HG03342 (cell line): ENCODE data around the gene VOPP1.
"Not testable (repeated sequence)": the region's sequence is repeated elsewhere in the genome, so short reads cannot be mapped to it uniquely, and the experiment has no call there.

Source experiments
- ATAC-seq: cut with Tn5 transposase; IDR thresholded peaks from one replicate; pipeline ENCODE4 v1.9.1; 2021; ENCODE audit warnings: mild to moderate bottlenecking, moderate library complexity; ENCODE audit not compliant: unreplicated experiment

Gene VOPP1, protein sequence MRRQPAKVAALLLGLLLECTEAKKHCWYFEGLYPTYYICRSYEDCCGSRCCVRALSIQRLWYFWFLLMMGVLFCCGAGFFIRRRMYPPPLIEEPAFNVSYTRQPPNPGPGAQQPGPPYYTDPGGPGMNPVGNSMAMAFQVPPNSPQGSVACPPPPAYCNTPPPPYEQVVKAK

DNA sequence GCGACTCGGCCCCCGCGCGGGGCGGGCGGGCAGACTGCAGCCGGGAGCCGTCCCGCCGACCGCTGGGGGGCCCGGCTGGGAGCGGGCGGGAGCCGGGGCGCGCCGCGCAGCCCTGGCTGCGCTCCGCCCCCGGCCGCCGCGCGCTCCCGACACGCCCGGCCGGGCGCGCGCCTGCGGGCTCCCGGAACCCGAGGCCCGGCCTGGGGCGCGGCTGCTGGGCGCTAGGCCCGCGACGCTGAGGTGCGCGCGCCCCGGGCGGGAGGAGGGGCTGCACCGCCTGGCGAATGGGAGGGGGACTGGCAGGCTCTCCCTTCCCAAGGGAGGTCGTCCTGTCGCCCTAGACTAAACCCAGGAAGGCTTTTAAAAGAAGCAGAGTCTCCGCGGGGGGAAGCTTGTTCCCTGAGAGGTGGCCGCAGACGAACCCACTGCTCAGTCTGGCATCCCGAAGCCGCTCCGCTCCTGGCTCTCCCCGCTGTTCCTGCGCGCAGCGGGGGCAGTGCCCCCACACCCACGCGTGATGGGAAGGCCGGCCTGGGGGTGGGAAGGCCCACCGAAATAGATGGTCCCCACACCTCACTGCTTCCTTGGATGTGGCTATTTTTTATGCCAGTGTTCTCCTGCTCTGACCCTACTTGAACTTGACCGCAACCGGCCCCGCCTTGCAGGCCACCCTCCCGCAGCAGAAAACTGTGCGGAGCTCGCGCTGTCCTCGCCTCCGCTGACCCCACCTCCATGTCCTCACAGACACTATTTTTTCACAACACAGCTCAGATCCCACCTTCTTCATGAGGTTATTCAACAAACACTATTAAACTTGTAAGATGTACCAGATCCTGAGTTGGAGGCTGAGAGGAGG, at the start of gene VOPP1:
VOPP1 (minus strand) TSS at position 125 of the 856 bp plus-strand sequence. CDS start 178 bp downstream, outside the sequence.
- ATAC-seq = peak; percentile 47

DNA sequence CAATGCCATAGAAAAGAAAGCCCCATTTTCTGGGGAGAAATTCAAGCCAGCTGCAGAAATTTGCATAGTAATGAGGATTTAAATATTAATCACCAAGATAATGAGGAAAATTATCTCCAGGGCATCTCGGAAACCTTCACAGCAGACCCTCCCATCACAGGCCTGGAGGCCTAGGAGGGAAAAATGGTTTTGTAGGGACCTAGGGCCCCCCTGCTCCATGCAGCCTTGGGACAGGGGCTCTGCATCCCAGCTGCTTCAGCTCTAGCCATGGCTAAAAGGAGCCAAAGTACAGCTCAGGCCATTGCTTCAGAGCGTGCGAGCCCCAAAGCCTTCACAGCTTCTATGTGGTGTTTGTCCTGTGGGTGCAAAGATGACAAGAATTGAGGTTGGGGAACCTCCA, 46.6 kb upstream of the VOPP1 start:
- no peak for ATAC-seq

DNA sequence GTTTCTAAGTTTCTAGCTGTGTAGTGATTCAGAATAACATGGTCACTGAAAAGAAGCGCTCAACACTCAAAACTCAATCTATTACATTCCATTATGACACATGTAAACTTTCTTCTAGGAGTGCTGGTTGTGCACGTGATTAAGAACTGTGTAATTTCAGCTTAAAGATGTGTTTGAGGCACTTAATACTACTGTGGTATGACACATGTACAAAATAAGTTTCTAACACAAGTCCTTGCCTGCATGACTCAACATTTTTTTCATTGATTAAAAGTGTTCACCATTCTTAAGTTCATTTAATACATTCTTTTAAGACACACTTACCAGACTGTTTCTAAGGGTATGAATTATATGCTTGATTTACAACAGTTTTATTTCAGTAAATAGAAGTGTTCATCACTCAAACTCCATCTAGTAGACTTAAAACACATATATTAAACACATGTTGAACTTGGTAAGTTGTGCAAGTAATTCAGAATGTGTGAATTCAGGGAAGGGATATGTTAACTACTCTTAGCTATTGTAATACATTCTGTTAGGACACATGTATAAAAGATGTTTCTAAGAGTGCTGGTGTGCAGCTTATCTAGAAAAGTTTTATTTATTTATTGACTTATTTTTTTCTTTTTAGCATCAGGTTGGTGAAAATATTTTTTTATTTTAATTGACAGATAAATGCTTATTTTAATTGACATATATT, 42.2 kb upstream of the VOPP1 start:
- not testable (repeated sequence) for ATAC-seq

DNA sequence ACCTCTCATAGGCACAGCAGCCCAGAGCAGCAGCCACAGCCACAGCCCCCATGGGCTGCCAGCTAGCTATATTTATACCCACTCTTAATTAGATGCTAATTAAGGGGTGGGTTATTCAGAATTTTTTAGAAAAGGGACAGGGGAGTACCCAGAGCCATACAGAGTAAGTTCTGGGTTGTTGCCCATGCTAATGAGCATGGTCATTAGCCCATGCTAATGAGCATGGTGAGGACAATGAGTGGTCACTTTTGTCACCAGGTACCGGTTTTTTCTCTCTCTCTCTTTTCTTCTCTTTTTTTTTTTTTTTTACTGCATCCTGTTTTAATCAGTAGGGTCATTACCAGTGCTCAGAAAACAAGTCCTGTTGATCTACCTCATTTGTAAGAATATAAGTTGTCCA, 37.4 kb upstream of the VOPP1 start:
- ATAC-seq = not testable (repeated sequence)

DNA sequence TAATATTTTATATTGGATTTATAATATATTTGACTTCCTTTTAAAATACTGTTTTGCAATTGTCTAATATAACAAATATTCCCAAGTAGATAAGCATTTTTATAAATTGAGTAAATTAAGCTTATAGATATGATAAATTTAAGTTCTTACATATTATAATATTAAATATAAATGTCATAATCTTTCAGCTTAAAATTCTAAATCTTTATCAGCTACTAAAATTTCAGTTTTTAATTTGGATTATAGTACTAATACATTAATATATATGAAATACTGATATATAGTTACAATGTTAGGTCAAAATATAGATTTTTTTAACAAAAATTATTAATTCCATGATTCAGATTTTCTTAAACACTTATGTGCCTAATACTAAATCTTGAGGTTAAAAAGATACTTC, 33.4 kb upstream of the VOPP1 start:
- not testable (repeated sequence) for ATAC-seq

DNA sequence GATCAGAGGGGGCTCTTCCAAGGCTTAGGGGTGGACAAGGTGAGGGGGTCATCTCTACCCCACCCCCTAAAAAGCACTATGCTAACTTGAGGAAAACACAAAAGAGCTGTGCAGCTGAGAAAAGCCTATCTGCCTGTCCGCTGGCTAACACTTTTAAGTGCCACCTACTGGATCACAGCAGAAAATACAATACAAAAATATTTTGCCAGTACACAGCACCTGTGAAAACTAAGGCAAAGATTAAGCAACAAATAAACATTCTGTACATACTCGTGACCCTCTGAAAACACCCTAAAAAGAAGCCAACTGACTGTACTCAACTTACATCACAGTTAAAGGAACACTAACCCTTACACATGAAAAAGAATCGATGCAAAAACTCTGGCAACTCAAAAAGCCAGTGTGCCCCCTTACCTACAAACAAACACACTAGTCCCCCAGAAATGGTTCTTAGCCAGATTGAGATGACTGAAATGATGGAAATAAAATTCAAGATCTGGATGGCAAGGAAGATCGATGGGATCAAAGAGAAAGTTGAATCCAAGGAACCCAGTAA, 25.7 kb upstream of the VOPP1 start:
- ATAC-seq = peak; percentile 50

DNA sequence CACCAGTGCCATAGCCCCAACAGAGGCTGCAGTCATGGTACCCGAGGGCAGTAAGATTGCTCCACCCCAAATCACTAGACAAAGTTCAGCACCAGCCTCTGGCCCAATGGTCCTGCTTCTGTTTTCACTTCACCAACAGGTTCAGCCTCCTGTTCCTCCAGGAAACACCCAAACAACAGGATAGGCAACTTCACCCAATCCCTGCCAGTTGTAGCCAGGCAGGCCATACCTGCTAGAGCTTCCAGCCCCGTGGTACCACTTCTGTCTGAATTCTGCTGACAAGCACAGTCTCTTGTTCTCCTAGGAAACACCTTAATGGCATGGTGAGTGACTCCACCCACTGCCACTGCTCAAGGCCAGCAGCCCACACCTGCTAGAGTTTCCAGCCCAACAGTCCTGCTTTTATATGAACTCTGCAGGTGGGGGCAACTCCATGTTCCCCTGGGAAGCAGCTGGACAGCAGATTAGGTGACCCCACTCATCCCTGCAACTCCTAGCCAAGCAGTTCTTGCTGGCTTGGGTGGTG, 25.0 kb upstream of the VOPP1 start:
- not testable (repeated sequence) for ATAC-seq

DNA sequence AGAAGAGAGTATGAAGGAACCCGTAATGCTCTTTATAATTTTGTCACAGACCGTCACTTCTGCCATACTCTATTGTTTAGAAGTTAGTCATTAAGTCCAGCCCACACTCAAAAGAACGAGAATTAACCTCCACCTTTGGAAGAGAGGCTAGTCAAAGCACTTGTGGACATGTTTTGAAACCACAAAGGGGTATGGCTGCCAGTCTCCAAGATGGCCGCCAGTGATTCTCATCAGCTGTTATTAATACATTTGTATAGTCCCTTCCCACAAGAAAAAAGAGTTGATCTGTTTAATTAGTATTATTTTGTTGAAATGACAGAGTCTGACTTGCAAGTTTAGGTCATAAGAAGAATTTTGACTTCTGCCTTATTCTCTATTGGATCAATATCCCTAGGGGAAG, 23.2 kb upstream of the VOPP1 start:
- ATAC-seq = no peak

DNA sequence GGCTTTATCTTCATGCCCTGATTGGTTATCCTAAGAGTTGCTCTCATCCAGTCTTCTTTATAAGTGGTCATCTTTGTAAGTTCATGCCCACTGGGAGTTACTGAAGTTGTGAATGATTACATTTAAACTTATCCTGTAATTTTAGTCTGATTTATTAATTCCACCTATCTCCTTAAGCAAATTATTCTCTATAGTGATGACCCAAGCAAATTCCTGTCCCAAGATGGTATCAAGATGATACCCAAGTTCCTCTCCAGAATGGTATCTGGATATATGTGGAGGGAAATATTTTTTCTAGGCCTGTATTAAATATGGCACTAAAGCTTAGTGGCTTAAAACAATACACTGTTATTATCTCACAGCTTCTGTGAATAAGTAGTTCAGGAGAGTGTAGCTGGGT, 22.6 kb upstream of the VOPP1 start:
- no peak for ATAC-seq

DNA sequence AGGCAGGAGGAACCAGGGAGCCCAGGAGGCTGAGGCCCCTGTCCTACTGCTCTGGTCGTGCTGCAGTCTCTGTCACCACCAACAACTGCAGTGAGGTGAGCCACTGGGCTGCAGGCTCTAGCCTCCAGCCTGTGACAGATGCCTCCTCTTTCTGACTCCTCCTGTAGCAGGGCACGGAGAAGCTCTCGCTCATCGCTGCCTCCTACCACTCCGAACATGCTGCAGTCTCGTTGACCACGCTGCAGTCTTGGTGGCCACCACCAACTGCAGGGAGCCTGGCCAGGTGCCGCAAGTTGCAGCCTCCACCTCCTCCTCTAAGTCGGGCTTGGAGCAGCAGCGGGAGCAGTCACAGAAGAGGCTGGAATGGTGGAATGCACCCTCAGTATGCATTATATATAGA, 22.1 kb upstream of the VOPP1 start:
- ATAC-seq = no peak

DNA sequence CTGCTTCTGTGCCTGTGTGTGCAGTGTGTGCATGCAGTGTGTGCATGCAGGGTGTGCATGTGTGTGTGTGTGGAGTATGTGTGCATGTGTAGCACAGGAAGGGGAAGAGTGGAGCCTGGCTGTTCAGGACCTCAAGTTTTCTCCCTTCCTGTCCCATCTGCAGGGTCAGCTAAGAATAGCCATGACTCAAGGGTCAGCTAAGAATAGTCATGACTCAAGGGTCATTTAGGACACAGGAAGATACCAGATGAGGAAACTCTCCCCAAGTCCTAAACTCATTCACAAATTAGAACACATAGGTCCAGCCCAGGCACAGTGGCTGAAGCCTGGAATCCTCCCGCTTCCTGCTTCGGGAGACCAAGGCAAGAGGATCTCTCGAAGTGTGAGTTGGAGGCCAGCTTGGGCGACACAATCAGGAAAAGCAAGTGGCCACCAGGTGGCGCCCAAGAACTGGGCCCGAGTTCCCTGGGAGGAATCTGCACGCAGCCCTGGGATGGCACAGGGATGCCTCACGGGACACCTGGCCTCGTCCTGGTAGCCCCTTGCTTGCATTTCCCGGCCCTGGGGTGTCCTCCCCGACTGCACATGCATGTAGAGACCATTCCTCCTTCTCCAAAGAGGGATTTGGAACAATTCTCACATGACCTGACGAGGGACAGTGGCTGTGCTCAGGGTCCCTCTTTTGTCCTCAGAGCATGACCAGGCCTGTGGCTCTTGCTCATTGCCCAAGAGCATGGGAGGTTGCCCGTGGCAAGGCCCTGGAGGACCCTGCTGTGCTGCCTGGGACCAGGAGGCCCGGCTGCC, 21.4 kb upstream of the VOPP1 start:
- no peak for ATAC-seq

DNA sequence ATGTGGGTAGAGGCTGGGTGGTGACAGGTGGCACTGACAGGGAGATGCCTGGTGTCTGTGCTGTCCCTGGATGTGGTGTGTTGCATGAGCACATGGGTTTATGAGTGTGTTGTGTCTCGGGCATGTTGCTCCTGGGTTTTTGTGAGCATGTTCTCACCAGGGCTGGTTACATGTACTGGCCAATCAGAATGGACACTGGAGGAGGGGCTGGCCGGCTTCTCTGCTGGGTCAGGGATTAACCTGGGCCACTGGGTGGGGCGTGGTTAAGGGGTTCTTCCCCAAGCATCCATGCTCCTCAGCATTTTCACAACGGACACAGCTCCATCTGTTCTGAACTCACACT, 20.8 kb upstream of the VOPP1 start:
- ATAC-seq = no peak

DNA sequence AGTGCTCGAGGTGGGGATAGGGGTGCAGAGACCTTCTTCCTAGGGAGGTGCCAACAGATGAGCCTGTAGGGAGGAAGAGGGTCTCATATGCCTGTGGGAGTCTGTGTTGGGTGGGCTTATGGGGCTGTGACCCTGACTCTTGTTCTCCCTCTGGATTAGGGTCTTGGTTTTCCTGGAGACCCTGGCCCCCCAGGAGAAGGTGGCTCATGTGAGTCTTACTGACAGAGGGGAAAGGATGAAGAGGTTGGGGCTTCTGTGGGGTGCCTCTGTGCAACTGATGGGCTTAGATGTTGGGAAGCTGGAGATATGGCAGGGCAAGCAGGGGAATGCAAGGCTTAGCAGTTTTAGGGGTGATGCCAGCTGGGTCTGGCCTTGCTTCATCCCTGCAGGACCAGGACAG, 20.2 kb upstream of the VOPP1 start:
- no peak for ATAC-seq

DNA sequence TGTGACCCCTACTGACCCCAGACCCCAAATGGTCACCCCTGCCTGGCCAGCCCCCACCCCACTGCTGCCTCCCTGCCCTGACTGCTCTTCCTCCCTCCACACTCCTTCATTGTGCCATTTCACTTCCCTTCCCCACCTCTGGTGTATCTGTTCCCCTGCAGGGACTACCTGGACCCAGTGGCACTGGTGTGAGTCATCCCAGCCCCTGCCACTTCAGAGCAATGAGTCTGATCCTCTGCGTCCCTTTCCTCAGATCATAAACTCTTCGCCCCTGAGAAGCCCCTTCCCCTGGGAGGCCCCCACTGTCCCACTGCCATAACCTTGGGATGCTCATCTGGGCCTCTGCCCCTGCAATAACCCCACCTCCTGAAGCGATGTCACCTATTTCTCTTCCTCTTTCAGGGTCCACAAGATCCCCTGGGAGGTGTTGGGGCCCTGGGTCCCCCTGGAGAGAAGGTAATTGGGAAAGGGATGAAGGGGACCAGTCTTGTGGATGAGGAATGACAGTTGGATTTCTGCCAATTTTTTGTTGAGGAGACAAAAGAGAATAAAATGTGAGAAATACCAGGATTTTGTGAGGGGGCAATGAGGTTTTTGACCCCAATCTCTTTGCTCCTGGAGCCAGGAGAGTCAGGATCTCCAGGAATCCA, 19.1 kb upstream of the VOPP1 start:
- no peak for ATAC-seq

DNA sequence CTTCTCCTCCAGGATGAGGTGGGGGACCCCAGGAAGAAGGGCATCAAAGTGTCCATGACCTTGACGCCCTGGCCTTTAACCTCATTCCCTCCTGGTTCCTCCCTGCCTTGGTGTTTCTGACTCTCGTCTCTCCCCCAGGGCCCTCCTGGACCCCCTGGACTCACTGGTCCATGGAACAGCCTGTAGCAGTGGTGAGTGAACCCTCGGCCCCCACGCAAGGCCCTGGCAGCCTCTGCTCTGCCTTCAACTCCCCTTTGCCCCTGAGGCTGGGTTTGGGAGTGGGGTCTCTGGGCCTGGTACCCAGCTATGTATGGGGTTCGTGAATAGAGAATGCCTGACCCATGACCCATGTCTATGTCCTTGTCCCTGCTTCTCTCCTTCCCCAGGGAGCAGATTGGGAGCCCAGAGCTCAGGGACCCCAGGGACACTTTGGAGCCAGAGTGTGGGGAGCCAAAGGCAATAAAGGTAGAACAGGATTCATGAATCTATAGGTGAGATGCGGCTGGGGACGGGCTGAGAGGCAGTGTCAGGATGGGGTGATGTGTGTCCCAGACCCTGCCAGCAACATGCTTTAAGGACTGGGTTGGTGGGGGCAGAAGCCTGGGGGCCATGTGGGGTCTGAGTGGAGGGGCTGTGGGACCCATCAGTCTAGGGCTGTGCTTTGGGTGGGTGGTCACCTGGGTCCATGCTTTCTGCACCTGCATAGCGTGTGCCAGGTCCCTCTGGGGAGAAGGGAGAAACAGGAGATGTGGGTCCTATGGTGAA, 18.4 kb upstream of the VOPP1 start:
- ATAC-seq = no peak

DNA sequence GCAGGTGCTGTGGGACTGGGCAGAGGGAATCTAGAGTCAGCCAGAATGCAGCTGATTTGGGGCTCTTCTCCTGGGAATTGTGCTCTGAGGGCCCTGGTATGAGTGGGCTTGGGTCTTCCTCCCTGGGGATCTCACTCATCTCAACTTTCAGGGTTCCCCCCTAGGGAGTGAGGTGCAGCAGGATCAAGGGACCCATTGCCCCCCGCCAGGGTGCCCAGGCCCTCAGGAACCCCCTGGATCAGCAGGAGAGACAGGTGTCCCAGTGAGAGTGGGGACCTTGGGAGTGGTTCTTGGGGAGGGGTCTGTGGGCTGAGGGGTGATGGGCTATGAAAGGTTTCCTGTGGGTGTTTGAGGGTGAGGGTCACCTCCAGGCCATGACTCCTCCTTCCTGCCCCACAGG, 17.6 kb upstream of the VOPP1 start:
- no peak for ATAC-seq

DNA sequence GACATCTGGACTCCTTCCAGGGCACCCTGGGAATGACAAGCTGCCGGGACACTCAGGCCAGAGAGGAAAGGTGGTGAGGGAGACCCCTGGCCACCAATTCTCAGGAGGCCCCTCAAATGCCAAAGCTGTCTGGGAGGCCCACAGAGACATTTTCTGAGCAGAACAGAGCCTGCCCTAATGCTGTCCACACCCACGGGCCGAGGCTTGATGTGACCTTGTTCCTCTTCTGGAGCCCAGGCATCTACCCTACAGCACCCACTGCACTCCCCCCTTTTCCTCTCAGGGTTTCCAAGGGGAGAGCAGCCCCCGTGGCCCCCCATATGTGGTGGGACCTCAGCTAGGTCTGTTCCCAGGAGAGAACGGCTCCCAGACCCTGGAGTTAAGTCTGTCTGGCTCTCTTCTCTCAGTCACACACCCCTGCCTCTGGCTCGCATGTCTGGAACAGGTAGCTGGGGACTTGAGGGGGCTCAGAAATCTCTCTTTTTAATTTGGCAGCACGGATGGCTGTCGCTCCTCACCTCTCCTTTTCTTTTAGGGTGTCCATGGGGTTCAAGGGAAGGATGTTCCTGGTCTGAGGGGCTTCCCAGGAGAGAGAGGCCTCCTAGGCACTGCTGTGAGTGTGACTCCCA, 16.8 kb upstream of the VOPP1 start:
- no peak for ATAC-seq

DNA sequence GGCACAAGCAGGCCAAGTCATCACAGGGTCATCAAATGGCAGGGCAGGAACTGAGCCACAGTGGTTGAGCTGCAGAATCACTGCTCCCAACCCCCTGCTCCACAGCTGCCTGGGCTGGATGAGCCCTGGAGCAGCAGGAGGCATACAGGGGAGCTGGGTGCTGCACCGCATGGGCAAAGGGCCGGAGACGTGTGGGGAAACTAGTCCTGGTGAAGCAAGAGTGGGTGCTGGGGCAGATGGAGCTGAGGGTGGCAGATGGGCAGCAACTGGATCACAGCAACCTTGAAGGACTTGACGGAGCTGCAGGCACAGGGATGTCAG, 16.0 kb upstream of the VOPP1 start:
- no peak for ATAC-seq
